ENCODE data around the gene LIN52. TPM values are rescaled to one million over a fixed set of nuclear protein-coding genes. Genes with fewer than 3 reads are reported as not detected.
"Not testable (repeated sequence)": the region's sequence is repeated elsewhere in the genome, so short reads cannot be mapped to it uniquely, and the experiment has no call there.

Gene LIN52
- total RNA-seq, 1 donor from 2014 or later = 13.4 TPM

DNA sequence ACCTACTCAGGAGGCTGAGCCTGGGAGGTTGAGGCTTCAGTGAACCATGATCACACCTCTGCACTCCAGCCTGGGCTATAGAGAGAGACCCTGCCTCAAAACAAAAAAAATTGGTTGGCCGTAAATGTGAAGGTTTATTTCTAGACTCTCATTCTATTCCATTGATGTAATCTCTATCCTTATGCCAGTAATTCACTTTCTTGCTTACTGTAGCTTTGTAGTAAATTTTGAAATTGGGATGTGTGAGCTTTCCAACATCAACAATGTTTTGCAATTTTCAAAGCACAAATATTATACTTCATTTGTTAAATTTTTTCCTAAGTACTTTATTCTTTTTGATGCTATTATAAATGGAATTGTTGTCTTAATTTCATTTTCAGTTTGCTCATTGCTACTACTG is 24.6 kb downstream of the LIN52 start:
- Mint-ChIP-seq H3K9me3 (ENCODE audit: low read depth) (no peaks in the 10 kb centered on the region), H3K36me3 (ENCODE audit: insufficient read depth) (peaks cover 12% of the 10 kb centered on the region), H3K27me3 (no peaks in the 10 kb centered on the region), H3K4me3 (ENCODE audit: low read depth) (no peak overlapping the region), H3K27ac (no peak overlapping the region), H3K4me1 (ENCODE audit: low read depth) (peaks cover 3% of the 10 kb centered on the region)
- DNase-seq (ENCODE audit: low spot score, unreplicated experiment) = no peak
- TF ChIP-seq, protein P1, sequence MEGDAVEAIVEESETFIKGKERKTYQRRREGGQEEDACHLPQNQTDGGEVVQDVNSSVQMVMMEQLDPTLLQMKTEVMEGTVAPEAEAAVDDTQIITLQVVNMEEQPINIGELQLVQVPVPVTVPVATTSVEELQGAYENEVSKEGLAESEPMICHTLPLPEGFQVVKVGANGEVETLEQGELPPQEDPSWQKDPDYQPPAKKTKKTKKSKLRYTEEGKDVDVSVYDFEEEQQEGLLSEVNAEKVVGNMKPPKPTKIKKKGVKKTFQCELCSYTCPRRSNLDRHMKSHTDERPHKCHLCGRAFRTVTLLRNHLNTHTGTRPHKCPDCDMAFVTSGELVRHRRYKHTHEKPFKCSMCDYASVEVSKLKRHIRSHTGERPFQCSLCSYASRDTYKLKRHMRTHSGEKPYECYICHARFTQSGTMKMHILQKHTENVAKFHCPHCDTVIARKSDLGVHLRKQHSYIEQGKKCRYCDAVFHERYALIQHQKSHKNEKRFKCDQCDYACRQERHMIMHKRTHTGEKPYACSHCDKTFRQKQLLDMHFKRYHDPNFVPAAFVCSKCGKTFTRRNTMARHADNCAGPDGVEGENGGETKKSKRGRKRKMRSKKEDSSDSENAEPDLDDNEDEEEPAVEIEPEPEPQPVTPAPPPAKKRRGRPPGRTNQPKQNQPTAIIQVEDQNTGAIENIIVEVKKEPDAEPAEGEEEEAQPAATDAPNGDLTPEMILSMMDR (IDR thresholded peaks at IDR 0.05; ENCODE audit: unreplicated experiment) = no peak

DNA sequence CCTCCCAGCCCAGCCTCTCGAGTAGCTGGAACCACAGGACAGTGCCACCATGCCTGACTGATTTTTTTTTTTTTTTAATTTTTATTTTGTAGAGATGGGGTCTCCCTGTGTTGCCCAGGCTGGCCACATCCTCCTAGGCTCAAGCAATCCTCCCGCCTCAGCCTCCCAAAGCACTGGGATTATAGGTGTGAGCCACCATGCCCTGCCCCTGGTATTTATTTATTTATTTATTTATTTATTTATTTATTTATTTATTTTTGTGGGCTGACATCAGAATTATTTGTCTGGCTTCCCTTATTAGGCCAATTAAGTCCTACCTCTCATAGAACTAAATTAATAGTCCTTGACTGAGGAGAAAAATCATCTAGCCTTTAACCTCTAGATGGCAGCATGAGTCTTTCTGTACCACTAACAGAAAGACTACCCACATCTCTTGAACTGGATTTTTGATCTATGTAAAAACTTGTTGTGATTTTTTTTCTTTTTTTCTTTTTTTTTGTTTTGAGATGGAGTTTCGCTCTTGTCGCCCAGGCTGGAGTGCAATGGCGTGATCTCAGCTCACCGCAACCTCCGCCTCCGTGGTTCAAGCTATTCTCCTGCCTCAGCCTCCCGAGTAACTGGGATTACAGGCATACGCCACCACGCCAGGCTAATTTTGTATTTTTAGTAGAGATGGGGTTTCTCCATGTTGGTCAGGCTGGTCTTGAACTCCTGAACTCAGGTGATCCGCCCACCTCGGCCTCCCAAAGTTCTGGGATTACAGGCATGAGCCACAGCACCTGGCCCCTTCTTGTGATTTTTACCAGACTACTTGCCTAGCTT is 26.9 kb downstream of the LIN52 start:
- not testable (repeated sequence) for H3K4me3 Mint-ChIP-seq (ENCODE audit: low read depth); H3K27me3 Mint-ChIP-seq; DNase-seq (ENCODE audit: low spot score, unreplicated experiment); H3K9me3 Mint-ChIP-seq (ENCODE audit: low read depth); H3K27ac Mint-ChIP-seq
- TF ChIP-seq, protein P1 (IDR thresholded peaks at IDR 0.05; ENCODE audit: unreplicated experiment) = peak; percentile 75
- Mint-ChIP-seq H3K36me3 (ENCODE audit: insufficient read depth) (peaks cover 12% of the 10 kb centered on the region), H3K4me1 (ENCODE audit: low read depth) (peaks cover 10% of the 10 kb centered on the region)

DNA sequence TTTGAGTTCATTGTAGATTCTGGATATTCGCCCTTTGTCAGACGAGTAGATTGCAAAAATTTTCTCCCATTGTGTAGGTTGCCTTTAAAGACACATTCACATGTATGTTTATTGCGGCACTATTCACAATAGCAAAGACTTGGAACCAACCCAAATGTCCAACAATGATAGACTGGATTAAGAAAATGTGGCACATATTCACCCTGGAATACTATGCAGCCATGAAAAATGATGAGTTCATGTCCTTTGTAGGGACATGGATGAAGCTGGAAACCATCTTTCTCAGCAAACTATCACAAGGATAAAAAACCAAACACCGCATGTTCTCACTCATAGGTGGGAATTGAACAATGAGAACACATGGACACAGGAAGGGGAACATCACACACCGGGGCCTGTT is 40.7 kb downstream of the LIN52 start:
- H3K4me3 Mint-ChIP-seq (ENCODE audit: low read depth); H3K9me3 Mint-ChIP-seq (ENCODE audit: low read depth); DNase-seq (ENCODE audit: low spot score, unreplicated experiment); H3K27me3 Mint-ChIP-seq; H3K27ac Mint-ChIP-seq; H3K4me1 Mint-ChIP-seq (ENCODE audit: low read depth): not testable (repeated sequence)
- peaks cover 14% of the 10 kb centered on the region for H3K36me3 Mint-ChIP-seq (ENCODE audit: insufficient read depth)

DNA sequence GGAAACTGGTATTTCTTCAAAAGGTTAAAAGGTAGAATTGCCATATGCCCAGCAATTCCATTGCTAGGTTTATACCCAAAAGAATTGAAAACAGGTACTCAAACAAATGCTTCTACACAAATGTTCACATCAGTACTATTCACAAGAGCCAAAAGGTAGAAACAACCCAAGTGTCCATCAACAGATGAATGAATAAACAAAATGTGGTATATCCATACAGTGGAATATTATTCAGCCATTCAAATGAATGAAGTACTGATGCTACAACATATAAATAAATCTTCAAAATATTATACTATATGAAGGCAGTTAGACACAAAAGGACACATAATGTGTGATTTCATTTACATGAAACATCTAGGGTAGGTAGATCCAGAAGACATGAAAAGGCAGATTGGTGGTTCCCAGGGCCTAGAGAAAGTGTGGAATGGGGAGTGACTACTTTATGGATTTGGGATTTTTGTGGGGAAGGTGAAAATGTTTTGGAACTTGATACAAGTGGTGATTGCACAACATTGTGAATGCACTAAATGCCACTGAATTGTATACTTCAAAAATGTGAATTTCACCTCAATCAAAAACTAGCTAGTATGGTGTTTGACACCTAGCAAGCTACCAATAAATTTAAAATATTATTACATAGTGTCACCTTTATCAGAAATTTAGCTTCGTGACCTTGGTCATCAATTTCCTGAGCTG is 41.7 kb downstream of the LIN52 start:
- Mint-ChIP-seq H3K27ac (no peak overlapping the region), H3K4me3 (ENCODE audit: low read depth) (no peak overlapping the region), H3K9me3 (ENCODE audit: low read depth) (peaks cover 2% of the 10 kb centered on the region), H3K27me3 (no peaks in the 10 kb centered on the region), H3K4me1 (ENCODE audit: low read depth) (no peaks in the 10 kb centered on the region), H3K36me3 (ENCODE audit: insufficient read depth) (peaks cover 9% of the 10 kb centered on the region)
- TF ChIP-seq, protein P1 (IDR thresholded peaks at IDR 0.05; ENCODE audit: unreplicated experiment) = no peak
- DNase-seq (ENCODE audit: low spot score, unreplicated experiment) = no peak

DNA sequence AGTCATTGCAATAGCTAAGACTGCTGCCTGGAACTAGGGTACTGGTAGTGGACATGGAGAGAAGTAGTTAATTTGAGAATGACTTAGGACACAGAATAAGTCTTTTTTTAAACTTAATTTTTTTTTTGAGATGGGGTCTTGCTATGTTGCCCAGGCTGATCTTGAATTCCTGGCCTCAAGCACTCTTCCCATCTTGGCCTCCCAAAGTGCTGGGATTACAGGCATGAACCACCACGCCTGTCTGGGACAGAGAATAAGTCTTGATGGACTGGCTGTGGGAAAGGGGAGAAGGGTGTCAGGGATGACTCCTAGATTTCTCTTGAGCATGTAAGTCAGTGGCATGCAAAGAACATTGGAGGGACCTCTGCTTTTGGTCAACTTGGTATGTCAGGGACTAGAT is 42.9 kb downstream of the LIN52 start:
- H3K4me3 Mint-ChIP-seq (ENCODE audit: low read depth) = no peak overlapping the region
- no peak for DNase-seq (ENCODE audit: low spot score, unreplicated experiment)
- H3K36me3 Mint-ChIP-seq (ENCODE audit: insufficient read depth) = peaks cover 9% of the 10 kb centered on the region
- no peaks in the 10 kb centered on the region for H3K4me1 Mint-ChIP-seq (ENCODE audit: low read depth)
- peaks cover 2% of the 10 kb centered on the region for H3K9me3 Mint-ChIP-seq (ENCODE audit: low read depth)
- H3K27ac Mint-ChIP-seq = no peak overlapping the region
- TF ChIP-seq, protein P1 (IDR thresholded peaks at IDR 0.05; ENCODE audit: unreplicated experiment) = no peak
- no peaks in the 10 kb centered on the region for H3K27me3 Mint-ChIP-seq
